HG03108 (cell line): ENCODE data around the gene DCAF5.
"Not testable (repeated sequence)": the region's sequence is repeated elsewhere in the genome, so short reads cannot be mapped to it uniquely, and the experiment has no call there.

Experiments
- ATAC-seq: cut with Tn5 transposase; IDR thresholded peaks from one replicate; pipeline ENCODE4 v1.9.1; 2021; ENCODE audit warnings: moderate library complexity; ENCODE audit not compliant: unreplicated experiment

DCAF5 gene

DNA sequence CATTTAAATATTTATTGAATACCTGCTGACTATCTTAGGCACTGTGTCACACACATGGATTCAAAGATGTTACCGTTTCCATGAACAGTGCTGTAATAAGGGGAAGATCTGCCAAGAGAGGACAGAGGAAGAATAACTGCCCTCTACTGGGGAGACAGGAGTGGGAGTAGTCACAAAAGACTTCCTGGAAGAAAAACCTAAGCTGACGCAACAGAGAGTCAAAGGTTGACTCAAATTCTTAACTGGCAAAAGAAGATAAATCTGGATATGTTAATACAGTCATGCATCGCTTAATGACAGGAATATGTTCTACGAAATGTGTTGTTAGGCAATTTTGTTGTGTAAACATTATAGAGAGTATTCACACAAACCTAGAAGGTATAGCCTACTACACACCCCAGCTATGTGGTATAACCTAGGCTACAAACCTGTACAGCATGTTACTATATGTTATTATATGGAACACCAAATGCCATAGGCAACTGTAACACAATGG, 51.5 kb downstream of the DCAF5 start:
- no peak for ATAC-seq

DNA sequence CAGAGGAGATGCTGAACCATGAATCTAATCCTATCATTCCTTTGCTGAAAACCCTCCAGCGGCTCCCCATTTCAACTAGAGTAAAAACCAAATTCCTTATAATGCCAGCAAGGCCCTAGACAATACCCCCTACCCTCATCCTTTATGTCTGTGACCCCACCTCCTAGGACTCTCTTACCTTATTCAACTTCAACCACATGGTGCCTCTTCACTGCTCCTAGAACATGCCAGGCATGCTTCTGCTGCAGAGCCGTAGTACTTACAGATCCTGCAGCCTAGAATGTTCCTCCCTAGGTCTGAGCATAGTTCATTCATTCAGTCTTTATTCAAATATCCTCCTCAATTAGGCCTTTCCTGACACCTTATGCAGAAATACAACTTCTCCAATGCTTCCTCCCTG, 54.9 kb downstream of the DCAF5 start:
- ATAC-seq = no peak

DNA sequence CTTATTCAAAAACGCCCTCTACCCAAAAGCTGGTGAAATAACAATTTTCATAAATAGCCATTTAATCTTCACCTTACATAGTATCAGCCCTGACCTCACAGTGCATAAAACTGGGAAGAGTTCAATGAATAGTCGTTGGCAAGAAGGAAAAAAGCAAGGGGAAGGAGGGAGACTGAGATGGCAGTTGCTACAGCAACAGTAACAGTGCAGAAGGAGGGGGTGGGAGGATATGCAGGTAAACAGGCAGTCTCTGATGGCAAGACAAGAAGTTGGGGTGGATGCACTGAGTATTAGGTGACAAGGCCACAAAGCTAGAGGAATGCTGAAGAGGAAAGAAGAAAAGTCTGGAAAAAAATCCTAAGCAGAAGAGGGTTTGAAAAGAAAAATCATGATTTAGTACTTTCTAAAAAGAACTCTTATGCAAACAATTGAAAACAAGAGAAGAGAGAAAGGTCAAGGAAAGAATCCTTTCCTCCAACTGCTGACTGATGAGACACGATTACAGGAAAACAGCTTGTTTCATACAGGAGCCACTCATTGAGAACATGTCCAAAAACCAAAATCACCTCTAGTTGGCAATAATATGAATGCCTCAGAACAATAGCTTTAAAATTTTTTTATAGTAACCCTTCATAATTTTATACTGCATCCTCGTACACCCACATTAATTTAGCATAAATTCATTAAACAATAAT, 56.0 kb downstream of the DCAF5 start:
- no peak for ATAC-seq

GRCh38 chr14:69096246-69096645, 56.7 kb downstream of the DCAF5 start:
- ATAC-seq = no peak

GRCh38 chr14:69094481-69094880, 58.4 kb downstream of the DCAF5 start:
- no peak for ATAC-seq

DNA sequence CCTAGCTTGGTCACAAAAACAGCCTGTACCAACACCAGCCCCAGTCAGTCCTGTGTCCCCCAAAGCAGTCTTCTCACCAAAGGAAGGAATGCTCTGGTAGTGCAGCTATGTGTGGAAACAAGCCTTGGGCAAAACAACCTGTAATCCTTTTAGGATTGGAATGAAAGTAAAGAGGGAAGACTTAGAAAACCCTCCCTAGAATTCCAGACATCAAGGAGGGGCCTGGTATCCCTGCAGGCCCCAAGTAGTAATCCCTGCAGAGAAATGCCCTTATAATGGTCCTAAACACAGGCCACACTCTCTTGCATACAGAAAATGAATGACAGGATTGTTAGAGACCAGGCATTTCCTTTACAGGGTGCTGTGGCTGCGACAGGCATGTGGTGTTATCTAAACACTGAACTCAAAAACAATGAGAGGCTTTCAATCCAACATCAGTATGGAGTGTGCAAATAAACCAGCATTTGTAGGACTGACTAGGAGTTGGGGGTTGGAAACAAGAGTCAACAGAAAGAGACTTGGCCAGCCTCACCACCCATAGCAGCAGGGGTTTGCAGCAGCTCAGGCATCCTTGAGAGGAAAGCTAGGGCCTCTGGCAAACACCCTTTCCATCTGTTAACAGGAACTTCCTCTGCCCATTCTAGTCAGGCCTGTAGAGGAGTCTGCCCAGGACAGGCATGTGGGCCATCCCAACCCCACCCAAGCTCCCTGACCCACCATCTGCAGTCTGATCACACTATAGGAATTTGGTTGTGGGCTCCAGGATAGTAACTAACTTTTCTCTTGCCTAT, 59.1 kb downstream of the DCAF5 start:
- ATAC-seq = no peak

- no peak for ATAC-seq
These were observed 60.0 kb downstream of the DCAF5 start for GRCh38 chr14:69092840-69093422.

- ATAC-seq = no peak
These were observed 61.2 kb downstream of the DCAF5 start for GRCh38 chr14:69091695-69092094.

DNA sequence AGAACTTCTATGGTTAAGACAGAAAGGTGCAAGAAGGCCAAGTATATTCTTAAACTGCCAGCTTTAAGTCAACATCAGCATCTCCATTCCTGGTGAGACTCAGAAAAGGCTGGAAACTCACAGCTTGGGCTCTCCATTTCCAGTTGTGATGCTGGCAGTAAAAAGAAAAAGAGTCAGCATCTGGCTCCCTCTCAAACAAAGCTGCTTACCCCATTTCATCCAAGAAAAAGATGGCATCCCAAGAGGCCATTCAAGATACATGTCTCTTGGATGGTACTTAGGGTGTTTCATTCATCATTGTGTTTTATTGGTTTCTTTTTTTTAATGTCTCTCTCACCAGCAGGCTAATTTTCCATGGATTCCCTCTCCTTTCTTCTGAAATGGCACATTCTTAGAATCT, 61.9 kb downstream of the DCAF5 start:
- no peak for ATAC-seq

DNA sequence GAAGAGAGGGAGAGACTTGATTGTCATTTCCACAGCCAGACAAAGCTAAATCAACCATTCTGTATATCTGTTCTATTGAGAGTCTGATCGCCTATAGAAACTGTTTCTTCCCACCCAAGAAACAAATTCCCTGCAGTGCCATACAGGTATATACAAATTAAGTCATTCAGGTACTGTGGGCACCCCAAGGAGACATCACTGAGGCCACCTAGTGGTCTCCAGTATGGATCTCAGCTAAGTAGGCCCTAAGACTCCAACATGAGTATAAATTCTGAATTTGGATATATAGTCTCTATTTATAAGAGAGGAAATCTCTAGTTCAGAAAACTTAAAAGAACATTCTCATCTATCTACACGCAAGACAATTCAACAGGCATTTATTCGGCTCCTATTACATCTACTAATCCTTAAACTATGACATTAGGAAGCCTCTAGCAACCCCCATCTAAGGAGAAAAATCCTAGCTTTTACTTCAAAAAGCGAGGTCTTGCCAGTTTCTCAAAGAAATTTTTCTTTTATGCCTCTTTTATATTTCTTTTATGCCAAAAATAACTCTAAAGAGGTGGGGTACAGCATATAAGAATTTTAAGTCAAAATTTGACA, 62.6 kb downstream of the DCAF5 start:
- no peak for ATAC-seq

DNA sequence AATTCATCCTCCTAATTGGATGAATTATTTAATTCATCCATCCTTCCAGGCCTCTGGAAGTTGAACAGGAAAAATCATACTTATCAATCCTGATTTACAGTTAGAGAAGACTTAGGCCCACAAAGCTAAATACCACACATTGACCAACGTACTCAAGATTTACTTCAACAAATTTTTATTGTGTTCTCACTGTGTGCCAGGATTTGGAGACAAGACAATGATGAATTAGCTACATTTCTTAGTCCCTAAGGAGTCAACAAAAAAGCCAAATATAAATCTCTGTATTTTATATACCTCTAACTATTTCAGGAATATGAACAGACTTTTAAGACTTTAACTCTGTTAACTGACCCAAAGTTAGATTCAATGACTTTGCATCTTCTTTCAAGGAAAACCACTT, 63.9 kb downstream of the DCAF5 start:
- ATAC-seq = no peak

GRCh38 chr14:69088586-69088985, 64.3 kb downstream of the DCAF5 start:
- ATAC-seq = no peak

GRCh38 chr14:69087061-69087461, 65.9 kb downstream of the DCAF5 start:
- no peak for ATAC-seq

- ATAC-seq = no peak
These were observed 66.4 kb downstream of the DCAF5 start for GRCh38 chr14:69086537-69086936.

DNA sequence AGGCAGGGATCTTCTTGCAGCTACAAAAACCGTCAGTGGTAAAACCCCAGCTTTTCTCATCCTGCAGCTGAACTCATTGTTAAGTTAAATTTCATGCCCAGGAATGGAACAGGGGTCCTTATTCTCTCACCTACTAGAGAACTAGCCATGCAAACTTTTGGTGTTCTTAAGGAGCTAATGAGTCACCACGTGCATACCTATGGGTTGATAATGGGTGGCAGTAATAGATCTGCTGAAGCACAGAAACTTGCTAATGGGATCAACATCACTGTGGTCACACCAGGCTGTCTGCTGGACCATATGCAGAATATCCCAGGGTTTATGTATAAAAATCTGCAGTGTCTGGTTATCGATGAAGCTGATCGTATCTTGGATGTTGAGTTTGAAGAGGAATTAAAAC, 68.9 kb downstream of the DCAF5 start:
- no peak for ATAC-seq

GRCh38 chr14:69083181-69083580, 69.7 kb downstream of the DCAF5 start:
- ATAC-seq = no peak

DNA sequence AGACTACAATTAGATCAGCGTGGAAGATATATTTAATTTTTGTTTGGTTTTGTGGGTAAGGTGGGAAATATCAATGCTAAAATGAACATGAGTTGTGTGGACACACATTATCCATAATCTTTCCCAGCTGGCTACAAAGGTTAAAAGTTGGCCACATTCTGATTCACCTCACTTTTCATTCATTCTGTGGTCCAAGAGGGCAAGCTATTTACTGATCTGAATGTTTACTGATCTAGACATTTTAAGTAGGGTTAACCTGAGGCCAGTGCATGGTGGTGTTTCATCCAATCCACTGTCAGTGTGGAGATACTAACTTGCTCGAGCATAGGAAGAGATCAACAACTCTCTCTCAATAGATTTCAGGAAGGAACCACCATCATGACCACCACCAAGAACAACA, 71.6 kb downstream of the DCAF5 start:
- no peak for ATAC-seq

DNA sequence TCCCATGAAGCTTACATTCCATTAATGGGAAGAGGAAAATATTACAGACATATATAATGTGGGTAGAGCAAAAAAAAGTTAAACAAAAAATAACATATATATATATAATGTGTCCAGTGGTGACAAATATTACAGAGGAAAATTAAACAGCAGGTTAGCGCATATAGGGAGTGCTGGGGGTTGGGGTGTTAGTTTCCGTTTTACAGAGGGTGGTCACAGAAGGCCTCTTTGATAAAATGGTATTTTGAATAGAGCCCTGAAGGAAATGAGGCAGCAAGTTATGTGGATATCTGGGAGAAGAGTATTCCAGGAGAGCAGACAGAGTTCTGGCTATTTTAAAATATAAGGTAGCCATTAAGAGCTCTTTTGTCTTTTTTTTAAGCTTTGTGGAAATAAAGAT, 73.2 kb downstream of the DCAF5 start:
- no peak for ATAC-seq

DNA sequence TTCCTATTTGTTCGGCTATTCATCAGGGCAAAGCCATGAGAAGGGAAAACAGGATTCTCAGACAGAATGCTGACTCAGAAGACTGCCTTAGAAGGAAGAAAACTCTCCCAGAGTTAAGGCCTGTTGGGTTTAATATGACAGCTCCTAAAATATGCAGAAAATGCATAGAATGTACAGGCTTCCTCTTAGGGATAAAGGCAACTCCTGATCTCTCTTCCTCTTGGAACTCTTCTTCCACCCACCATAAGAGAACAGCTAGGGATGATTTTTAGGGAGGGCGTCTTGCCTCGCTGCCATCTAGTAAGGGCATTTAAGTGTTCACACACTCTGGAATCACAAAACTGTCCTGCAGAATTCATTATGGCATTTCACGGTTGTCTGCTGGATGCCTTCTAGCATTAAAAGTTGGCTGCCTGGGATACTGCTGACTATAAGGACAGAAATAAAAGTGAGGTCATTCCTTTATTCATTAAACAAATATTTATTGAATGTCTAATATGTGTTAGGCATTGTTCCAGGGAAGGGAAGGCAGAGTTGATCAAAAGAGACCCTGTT, 73.7 kb downstream of the DCAF5 start:
- no peak for ATAC-seq

DNA sequence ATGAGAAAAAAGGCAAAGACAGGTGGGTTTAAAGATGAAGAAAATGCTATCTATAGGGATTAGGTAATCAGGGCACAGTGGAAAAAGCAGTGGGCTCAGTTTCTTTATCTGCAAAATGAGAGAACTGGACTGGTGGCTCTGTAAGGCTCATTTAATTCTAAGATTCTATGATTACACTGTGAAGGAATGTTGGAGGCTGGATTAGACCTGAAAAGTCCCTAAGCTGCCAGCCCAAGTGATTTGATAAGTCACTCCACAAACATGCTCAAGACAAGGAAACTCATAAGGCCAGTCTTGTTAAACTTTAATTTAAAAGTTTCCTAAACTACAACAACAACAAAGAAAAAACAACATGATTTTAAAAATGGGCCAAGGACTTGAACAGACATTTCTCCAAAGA, 75.1 kb downstream of the DCAF5 start:
- no peak for ATAC-seq

DNA sequence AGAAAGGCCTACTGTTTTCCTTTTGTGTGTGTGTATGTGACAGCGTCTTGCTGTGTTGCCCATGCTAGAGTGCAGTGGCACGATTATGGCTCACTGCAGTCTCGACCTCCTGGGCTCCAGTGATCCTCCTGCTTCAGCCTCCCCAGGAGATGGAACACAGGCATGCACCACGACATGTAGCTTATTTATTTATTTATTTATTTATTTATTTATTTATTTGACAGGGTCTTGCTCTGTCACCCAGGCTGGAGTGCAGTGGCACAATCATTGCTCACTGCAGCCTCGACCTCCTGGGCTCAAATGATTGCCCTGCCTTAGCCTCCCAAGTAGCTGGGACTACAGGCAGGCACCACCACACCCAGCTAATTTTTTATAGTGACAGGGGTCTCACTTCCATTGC, 75.7 kb downstream of the DCAF5 start:
- not testable (repeated sequence) for ATAC-seq
